DOHH2 (cell line): ENCODE data around the gene HINT3.

ENCODE experiments used
- EZH2phosphoT487 ChIP-seq: fragments of 200-600 bp; sonication (generic); IDR thresholded peaks from 2 replicates; pipeline ENCODE4 v1.6.1; 2017; ENCODE audit warnings: borderline replicate concordance, mild to moderate bottlenecking, antibody characterized with exemption, low read length, moderate library complexity, mixed read lengths
- TF ChIP-seq, protein P1 (sequence below): fragments of 200-600 bp; sonication (generic); IDR thresholded peaks from one replicate; pipeline ENCODE4 v1.5.1; 2014; ENCODE audit warnings: antibody characterized with exemption, mild to moderate bottlenecking, low read depth, low read length; ENCODE audit not compliant: poor library complexity, severe bottlenecking

GRCh38 chr6:125922322-125922860, 34.2 kb upstream of the HINT3 start:
- TF ChIP-seq, protein P1, sequence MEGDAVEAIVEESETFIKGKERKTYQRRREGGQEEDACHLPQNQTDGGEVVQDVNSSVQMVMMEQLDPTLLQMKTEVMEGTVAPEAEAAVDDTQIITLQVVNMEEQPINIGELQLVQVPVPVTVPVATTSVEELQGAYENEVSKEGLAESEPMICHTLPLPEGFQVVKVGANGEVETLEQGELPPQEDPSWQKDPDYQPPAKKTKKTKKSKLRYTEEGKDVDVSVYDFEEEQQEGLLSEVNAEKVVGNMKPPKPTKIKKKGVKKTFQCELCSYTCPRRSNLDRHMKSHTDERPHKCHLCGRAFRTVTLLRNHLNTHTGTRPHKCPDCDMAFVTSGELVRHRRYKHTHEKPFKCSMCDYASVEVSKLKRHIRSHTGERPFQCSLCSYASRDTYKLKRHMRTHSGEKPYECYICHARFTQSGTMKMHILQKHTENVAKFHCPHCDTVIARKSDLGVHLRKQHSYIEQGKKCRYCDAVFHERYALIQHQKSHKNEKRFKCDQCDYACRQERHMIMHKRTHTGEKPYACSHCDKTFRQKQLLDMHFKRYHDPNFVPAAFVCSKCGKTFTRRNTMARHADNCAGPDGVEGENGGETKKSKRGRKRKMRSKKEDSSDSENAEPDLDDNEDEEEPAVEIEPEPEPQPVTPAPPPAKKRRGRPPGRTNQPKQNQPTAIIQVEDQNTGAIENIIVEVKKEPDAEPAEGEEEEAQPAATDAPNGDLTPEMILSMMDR = no peak
- TF ChIP-seq EZH2phosphoT487 = no peak
